HG03442 (cell line): Measurements from ENCODE around the gene PPP1R14B.
"Not testable (repeated sequence)": the region's sequence is repeated elsewhere in the genome, so short reads cannot be mapped to it uniquely, and the experiment has no call there.

Experiments used
- ATAC-seq: cut with Tn5 transposase; IDR thresholded peaks from one replicate; pipeline ENCODE4 v1.9.1; 2021; ENCODE audit warnings: mild to moderate bottlenecking, moderate library complexity; ENCODE audit not compliant: unreplicated experiment

The PPP1R14B gene

GRCh38 chr11:64246621-64246870 lies 197 bp downstream of the PPP1R14B start:
- ATAC-seq: not testable (repeated sequence)

- no peak for ATAC-seq
Measured at GRCh38 chr11:64245797-64246620, 734 bp downstream of the PPP1R14B start.

- no peak for ATAC-seq
Measured at GRCh38 chr11:64245401-64245796, 1.3 kb downstream of the PPP1R14B start.

GRCh38 chr11:64244966-64245365 lies 1.8 kb downstream of the PPP1R14B start:
- ATAC-seq: no peak

GRCh38 chr11:64244107-64244506 lies 2.6 kb downstream of the PPP1R14B start:
- no peak for ATAC-seq

- ATAC-seq: no peak
Measured at GRCh38 chr11:64243236-64243854, 3.4 kb downstream of the PPP1R14B start.

GRCh38 chr11:64241491-64242374 lies 5.0 kb downstream of the PPP1R14B start:
- ATAC-seq: no peak

- ATAC-seq: peak; percentile 63
Measured at GRCh38 chr11:64241241-64241490, 5.6 kb downstream of the PPP1R14B start.

- peak; percentile 47 for ATAC-seq
Measured at GRCh38 chr11:64240435-64241240, 6.1 kb downstream of the PPP1R14B start, which contains the start of gene FKBP2. Gene FKBP2, plus strand, starts transcription at chr11:64241095. Its CDS starts 1,293 bp downstream, at chr11:64242388.

- ATAC-seq: no peak
Measured at GRCh38 chr11:64239662-64240434, 6.9 kb downstream of the PPP1R14B start.

- no peak for ATAC-seq
Measured at GRCh38 chr11:64238999-64239398, 7.7 kb downstream of the PPP1R14B start.

GRCh38 chr11:64238076-64238475 lies 8.7 kb downstream of the PPP1R14B start:
- no peak for ATAC-seq

GRCh38 chr11:64237484-64237951 lies 9.2 kb downstream of the PPP1R14B start:
- no peak for ATAC-seq

GRCh38 chr11:64235437-64236161 lies 11.1 kb downstream of the PPP1R14B start:
- no peak for ATAC-seq

- ATAC-seq: peak; percentile 5
Measured at GRCh38 chr11:64234647-64235379, 11.9 kb downstream of the PPP1R14B start.

GRCh38 chr11:64233913-64234586 lies 12.7 kb downstream of the PPP1R14B start, which contains the start of gene VEGFB:
Gene VEGFB, plus strand, starts transcription at chr11:64234584. Its CDS starts 250 bp downstream, at chr11:64234834.
- peak; percentile 32 for ATAC-seq

- no peak for ATAC-seq
Measured at GRCh38 chr11:64232967-64233315, 13.8 kb downstream of the PPP1R14B start.
